Hypothalamus (tissue), 51 donors: ENCODE measurements around the gene CFAP299.

Experiments
- DNase-seq, 51 donors: peaks; one replicate each; lab custom pipeline; 2025; lab: John Stamatoyannopoulos, UW

CFAP299 gene

DNA sequence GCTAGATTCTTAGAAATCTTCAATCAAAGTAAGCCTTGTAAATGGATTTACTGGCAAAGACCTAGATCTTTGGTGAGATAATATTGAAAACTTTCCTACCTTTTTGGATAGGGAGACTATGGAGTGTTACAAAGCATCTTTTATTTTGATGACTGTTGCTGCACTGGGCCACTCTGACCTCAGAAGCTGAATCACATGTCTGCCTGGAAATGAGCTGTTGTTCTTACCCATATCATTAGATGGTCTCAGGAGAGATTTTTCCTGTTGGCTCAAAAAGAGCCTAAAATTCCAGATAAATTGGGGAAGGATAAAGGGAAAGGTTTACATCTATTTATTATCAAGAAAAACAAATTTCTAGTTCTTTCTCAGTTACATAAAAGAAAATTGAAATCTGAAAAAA is 567.5 kb downstream of the CFAP299 start:
- DNase-seq, result no peak

DNA sequence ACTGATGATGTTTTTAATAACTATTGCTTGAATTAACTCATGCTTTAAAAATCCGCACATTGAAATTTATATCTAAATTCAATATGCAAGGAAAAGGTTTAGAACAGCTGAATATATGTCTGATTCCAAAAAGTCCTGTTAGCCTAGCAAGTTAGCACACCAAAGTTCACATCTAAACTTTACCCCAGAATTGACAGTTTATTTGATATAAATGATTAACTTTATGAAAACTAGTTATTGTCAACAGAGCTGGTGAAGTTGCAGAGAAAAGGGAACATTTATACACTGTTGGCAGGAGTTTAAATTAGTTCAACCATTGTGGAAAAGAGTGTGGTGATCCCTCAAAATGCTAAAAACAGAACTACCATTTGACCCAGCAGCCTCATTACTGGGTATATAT is 574.4 kb downstream of the CFAP299 start:
- no peak for DNase-seq

DNA sequence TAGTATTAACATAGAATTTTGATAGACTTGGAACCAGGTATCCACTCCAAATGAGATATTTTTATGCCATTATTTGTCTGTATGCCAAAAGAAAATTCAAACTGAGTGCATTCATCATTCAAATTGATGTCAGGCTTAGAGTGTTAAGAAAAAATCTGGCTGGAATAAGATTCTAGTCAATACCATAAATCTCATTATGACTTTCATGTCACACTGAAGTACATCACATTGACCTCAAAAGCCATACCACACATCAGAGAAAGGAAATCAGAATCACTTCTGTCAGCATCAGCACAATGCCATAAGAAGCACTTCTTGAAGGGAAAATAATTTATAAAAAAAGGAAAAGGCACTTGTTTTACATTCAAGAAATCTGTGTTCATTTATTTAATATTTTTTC is 575.9 kb downstream of the CFAP299 start:
- no peak for DNase-seq

DNA sequence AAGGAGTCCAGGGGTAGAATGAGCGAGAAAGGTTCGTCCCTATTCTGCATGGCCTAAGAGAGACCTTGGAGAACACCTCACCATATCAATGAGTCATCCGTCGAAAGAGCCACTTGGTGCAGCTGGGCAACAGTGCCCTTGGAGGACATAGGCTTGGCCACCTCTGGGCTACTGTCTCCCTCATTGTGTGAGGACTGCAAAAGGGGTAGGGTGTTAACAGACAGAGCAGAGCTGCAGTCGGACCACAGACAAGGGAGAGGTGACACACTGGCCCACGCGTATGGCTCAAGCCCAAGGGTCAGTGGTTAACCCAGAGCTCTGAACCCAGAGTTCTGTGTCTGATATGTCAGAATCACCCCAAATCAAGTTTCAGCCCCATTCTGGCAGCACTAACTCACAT is 576.8 kb downstream of the CFAP299 start:
- no peak for DNase-seq

DNA sequence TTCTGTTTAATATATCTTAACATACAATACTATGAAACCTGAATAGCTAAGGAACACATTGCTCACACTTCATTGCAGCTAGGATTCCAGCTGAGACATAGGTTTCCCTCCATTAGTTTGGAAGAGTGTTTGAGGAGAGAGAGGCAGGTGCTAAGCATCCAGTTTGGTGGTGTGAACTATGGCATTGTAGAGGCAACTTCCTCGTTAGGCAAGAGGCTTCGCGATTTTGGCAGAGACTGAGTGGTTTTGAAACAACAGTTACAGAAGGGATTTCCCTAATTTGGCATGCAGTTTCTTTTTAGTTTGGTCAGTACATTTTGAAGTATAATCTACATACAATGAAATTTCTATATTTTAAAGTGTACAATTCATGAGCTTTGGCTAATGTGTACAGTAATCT is 577.9 kb downstream of the CFAP299 start:
- no peak for DNase-seq

DNA sequence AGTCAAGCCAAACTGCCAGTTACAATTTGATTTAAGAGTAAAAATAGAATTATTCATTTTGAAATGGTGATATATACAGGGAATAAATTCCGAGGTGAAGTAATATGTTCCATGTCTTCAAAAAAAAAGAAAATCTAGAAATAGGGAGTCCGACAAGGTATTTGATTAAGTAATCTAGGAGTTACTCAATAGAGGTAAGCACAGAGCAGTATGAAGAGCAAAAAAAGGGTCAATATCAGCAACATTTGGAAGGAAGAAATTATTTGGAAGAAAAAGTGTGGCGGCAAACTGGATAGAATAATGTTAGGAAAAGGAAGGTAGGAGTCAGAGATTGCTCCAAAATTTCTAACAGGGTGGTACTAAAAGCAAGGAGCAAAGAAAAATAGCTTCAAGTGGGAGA is 581.2 kb downstream of the CFAP299 start:
- DNase-seq, result no peak

DNA sequence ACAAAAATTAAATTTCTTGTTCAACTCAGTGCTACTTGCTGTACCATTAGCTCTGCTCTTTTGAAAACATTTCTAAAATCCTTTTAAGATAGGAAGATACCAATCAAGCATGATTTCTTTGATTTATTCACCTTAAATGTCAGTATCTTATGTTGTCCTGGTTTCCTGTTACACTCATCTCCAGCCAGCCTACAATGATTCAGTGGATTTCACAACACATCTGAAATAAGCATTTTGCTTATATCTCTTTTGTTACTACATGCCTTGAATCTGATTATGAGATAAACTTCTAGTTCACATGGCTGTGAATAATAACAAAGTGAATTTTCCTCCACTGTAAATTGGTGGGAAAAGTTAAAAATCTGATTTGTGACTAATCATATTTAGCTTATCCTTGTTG is 582.5 kb downstream of the CFAP299 start:
- DNase-seq, result no peak

DNA sequence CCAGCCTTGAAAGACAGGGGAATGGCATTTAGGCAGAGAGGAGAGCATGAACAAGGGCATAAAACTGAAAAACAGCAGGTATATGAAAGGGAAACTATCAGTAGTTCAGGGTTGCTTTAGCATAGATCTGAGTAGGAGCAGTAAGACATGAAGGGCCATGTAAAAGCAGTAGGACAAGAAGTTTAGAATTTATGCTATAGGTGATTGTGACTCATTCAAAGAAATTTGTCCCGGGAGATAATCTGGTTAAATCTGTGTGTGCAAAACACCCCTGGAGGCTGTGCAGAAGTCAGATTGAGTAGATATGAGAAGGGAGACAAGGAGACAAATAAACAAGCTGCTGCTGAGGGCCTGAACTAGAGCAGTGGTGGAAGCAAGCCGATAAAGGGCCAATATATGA is 585.9 kb downstream of the CFAP299 start:
- DNase-seq, result no peak

DNA sequence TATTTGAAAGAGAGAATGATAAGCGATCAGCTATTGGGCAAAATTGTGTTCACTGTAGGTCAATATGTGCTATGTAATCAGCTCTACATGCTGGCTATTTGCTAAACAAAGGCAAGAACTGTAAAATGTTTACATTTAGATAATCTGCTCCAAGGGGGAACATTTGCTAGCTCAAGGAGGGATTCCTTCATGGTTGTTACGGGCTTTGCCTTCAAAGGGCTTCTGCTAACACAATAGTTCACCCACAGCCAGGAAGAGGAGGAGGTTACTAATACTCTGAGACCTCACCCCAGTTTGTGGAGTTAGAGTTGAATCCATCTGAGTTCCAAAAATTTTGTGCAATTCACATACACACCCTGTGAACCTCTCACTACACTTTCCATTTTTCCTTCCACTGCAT is 587.4 kb downstream of the CFAP299 start:
- DNase-seq, result no peak

DNA sequence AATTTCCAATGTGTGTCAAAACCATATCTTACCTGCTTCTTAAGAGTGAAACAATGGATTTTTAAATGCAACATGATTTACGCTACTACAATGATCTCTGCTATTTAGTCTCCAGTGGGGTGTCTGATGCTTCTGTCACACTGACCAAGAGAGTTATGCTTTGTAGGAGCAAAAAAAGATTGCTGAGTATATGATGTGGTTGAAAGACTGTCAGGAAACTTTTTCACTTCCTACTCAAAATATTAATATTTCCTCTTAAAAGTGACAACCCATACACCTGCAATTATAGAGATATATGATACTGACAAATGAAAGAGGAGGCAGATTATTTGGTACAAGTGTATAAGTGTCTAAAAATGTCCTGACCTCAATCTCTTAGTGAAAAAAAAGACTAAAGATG is 589.8 kb downstream of the CFAP299 start:
- no peak for DNase-seq

DNA sequence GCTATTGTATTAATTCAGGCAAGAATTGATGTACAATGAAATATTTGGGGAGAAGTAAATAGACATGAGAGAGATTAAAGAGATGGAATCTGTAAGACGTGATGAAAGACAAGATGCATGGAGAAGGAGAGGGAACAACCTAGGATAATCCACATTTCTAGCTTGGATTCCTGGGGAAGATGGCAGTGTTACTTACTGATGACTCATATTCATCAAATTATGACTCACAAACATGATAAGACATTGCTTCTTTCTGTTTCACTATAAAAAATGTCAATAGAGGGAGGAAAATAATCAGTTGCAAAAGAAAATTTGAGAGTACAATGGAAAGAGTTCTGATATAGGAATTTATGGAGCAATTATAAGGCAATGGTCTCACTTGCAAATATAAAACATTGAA is 590.9 kb downstream of the CFAP299 start:
- DNase-seq, result no peak

DNA sequence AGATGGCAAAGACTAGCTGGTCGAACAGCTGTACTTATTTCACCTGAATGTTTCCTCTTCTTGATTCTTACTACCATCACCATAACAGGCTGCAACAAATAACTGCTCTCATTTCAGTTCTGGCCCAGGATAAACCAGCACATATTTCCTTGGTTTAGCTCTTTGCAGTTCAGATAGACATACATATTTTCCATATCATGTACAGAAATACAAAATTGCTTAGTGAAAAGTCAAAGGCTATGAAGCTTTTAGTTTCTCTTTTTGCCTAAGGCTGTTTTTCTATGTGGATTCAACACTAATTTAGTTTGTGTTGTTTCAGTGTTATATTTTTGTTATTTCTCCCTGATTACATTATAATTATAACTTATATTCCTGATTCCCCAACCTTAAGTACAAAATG is 591.4 kb downstream of the CFAP299 start:
- no peak for DNase-seq

DNA sequence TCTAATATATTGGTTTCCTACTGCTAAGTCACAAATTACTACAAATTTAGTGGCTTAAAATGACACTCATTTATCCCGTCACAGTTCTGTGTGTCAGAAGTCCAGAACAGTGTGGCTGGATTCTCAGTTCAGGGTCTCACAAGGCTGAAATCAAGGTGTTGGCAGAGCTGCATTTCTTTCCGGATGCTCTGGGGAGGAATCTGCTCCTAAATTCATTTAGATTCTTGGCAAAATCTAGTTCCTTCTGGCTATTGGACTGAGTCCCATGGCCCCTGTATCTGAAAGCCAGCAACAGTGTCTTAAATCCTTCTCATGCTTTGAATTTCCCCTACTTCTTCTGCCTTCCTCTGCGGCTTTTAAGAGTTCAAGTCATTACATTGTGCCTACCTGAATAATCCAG is 591.9 kb downstream of the CFAP299 start:
- no peak for DNase-seq

DNA sequence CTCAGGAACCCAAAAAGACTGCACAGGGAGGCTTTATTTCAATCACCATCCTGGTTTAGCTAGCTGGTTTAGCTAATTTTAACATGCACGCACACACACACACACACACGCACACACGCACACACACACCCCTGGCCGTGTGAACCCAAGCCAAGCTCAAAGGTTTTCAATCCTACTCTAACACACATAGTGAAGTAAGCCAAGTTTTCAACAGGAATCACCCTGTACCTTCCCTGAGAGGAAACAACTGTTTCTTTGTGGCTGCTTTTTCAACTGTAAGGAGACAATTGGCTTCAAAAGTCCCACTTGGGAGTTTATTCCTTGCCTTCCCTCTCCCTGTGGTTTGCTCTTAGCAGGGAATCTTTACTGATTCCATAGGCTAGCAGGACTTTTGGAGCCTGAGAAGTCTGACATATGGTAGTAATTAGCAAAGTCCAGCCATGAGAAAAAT is 596.1 kb downstream of the CFAP299 start:
- DNase-seq, result no peak

DNA sequence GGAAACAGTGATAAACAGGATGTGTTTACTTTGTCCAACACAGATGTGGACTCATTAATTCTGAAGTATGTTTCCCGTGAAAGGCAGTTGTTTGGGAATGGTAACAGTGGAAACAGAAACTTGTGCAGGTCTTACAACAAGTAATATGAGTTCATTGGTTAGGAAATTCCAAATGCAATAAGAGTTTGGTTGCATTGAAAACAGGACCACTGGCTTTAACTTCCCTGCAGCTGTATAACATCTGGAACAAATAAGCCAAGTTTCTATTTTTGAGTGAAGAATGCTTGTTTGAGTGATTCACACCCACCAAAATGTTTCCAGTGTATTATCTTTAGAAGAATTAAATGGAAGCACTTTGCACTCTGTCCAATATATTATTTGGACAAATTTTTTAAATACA is 612.6 kb downstream of the CFAP299 start:
- DNase-seq, result no peak

DNA sequence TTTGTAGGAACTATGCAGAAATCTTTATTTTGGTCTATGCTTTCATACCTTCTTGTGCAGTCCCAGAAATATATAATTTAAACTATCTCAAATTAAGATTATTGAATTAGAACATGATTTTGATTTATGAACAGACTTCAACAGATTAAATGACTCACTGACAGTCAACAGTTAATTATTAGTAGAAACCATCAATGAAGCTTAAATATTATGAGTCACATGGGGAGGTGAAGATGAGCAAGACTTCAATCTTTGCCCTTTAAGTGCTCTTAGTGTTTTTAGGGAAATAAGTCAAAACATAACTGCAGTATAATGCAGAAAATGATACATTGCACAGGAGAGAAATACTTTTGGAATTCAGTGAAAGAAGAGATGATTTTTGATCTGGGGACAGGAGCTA is 613.5 kb downstream of the CFAP299 start:
- DNase-seq, result no peak

DNA sequence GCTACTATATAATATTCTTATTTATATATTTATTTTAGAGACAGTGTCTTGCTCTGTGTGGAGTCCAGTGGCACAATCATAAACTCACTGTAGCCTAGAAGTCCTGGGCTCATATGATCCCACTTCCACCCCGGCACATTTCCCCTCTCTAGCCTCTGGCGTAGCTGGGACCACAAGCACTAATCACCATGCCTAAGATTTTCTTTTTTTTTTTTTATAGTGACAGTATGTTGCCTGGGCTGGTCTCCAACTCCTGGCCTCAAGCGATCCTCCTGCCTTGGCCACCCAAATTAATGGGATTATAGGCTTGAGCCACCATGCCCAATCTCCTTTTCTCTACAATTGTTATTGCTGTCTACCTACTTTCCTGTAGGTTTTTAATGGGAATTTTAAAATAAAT is 620.9 kb downstream of the CFAP299 start:
- DNase-seq, result no peak

DNA sequence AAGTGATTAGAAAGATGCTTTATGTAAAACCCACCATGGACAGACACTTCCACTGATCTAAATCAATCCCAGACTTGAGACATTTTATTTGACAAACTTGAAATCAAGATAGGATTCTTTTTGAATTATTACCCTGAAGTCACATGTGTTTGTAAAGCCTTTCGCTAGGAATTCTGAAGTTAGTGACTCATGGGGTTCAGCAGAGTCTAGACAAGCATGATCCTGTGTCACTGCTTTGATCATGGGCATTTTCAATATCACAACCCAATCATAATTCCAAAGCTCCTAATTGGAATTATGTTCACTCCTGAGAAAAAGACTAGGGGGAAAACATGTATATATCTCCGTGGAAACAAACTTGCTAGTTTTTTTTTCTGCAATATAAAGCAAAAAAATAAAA is 627.5 kb downstream of the CFAP299 start:
- DNase-seq, result no peak

DNA sequence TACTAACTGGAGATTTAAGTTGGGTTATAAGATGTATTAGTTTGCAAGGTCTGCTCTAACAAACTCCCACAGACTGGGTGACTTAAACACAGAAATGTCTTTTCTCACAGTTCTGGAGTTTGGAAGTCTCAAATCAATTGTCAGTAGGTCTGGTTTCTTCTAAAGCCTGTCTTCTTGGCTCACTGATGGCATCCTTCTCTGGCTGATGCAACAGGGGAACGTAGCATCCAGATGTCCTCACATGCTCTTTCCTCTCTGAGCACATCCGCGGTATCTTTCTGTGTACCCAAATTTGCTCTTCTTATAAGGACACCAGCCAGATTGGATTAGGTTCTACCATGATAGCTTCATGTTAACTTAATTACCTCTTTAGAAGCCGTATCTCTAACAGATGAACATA is 631.8 kb downstream of the CFAP299 start:
- DNase-seq, result no peak

DNA sequence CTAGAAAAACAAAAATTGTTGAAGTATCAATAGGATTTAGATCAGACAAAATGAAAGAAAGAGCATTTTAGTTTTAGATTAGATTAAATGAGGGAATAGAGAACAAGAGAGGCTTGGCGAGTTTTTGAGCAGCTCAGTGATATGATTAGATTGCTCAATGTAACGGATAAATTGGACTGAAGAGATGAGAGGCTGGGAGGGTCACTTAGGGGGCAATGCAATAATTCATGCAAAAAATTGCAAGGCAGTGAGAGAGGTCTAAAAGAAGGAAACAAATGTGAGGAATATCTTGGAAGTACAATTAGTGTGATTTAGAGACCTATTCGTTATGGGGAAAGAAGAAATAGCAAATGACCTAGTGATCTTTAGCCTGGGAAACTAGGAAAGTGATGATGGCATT is 644.7 kb downstream of the CFAP299 start:
- DNase-seq, result no peak

DNA sequence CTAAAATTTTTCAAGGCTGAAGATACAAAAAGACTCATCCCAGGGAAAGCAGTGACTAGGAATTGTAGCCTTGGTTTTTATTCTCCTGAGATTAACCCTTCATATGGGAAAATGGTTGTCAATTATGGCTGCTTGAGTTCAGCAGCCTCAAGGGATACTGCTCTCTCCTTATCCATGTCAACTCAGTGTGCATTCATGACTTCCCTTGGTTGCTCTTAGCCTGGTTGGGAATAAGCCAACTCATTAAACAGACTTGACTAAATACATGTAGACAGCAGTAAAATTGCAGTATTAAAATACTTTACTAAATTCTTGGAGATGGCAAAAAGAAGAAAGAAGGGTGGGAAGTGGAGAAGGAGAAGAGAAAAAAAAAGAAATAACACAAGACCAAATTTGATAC is 650.5 kb downstream of the CFAP299 start:
- DNase-seq, result no peak

DNA sequence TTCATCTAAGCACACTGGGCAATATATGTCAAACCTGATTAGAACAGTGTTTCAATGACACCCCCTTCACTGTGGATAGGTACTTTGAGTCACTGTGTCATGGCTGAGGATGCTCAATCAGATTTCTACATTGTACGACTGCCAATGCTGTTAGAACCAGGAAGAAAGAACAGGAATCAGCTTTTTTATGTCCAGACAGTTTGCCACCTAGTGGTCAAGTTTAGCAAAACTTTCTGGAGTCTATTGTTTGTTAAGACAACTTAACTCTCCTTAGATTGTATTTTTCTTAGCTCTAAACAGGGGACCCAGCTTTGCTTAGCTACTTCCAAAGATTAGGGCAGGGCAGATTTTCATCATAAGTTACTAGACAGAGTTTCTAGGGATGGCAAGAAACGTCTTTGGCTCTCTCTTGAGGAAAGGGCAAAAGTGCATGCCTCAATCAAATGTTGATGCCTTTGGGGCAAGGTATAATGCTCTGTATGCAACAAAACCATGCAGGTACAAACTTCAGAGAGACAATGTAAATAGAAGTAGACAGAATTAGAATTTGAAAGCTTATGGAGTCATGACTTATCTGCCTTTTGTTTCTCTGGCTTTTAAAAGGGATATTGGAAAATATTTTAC is 654.5 kb downstream of the CFAP299 start:
- peak in 5 of 51 donors; percentile 1 to 54 (median 10) for DNase-seq

DNA sequence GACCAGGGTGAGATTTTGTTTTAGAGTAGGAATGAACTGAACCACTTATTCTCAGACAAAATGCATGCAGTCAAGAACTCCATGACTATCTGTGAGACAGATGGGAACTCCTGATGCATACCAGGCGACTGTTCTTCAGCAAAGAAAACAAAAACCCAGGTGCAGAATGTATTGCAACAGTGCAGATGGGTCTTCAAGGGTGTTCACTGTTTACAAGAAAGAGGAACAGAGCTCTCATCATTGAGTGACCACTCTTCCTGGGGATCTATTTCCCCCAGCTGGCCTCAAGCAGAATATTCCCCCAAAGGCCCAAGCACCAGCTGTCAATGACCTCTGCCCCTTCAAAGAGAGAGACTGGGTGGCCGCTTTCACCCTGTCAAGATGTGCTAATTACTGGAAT is 655.3 kb downstream of the CFAP299 start:
- DNase-seq, result no peak
